NCI-H82 (cell line): ENCODE data around the gene CPEB2.

ENCODE experiments used
- DNase-seq: peaks from one replicate; lab custom pipeline; 2025; lab: John Stamatoyannopoulos, UW

CPEB2 gene

GRCh38 chr4:15010038-15010585 is 7.8 kb downstream of the CPEB2 start:
- no peak for DNase-seq

- DNase-seq: no peak
These were observed 8.9 kb downstream of the CPEB2 start for GRCh38 chr4:15011166-15011565.

- DNase-seq: no peak
These were observed 9.9 kb downstream of the CPEB2 start for GRCh38 chr4:15012017-15012788.

GRCh38 chr4:15013585-15013984 is 11.3 kb downstream of the CPEB2 start:
- no peak for DNase-seq

GRCh38 chr4:15015170-15015569 is 12.9 kb downstream of the CPEB2 start:
- DNase-seq: no peak

GRCh38 chr4:15018361-15018760 is 16.1 kb downstream of the CPEB2 start:
- DNase-seq: no peak

GRCh38 chr4:15020502-15021286 is 18.4 kb downstream of the CPEB2 start:
- no peak for DNase-seq

- no peak for DNase-seq
These were observed 19.0 kb downstream of the CPEB2 start for GRCh38 chr4:15021311-15021710.

GRCh38 chr4:15021946-15022345 is 19.7 kb downstream of the CPEB2 start:
- DNase-seq: no peak

GRCh38 chr4:15024386-15024785 is 22.1 kb downstream of the CPEB2 start:
- no peak for DNase-seq

GRCh38 chr4:15025693-15026092 is 23.4 kb downstream of the CPEB2 start:
- DNase-seq: no peak

GRCh38 chr4:15027921-15028435 is 25.7 kb downstream of the CPEB2 start:
- no peak for DNase-seq

- no peak for DNase-seq
These were observed 28.9 kb downstream of the CPEB2 start for GRCh38 chr4:15031197-15031596.

- DNase-seq: no peak
These were observed 29.9 kb downstream of the CPEB2 start for GRCh38 chr4:15031993-15032675.

GRCh38 chr4:15034071-15034764 is 31.9 kb downstream of the CPEB2 start:
- no peak for DNase-seq

- DNase-seq: no peak
These were observed 32.9 kb downstream of the CPEB2 start for GRCh38 chr4:15035159-15035558.

GRCh38 chr4:15037923-15038541 is 35.8 kb downstream of the CPEB2 start:
- no peak for DNase-seq

GRCh38 chr4:15040916-15041463 is 38.7 kb downstream of the CPEB2 start:
- no peak for DNase-seq

- no peak for DNase-seq
These were observed 40.4 kb downstream of the CPEB2 start for GRCh38 chr4:15042529-15043167.

- DNase-seq: peak; percentile 8
These were observed 40.9 kb downstream of the CPEB2 start for GRCh38 chr4:15043226-15043625.
